NCI-H460 (cell line): ENCODE data around the gene NRXN3. TPM values are rescaled to one million over a fixed set of nuclear protein-coding genes. Genes with fewer than 3 reads are reported as not detected.

Experiments used
- DNase-seq: peaks from one replicate; pipeline ENCODE4 v3.0.0-alpha.2; 2016; ENCODE audit warnings: low read depth; ENCODE audit errors: extremely low read depth
- total RNA-seq: library from RNA; depleted of rRNA; stranded (reverse); fragments of >200 nt; shearing (Covaris generic); gene quantifications from 2 replicates; pipeline ENCODE4 v1.2.3, GENCODE V29; 2014

NRXN3 gene
- total RNA-seq, 1 experiment from 2014 or later, result 6.6 TPM

DNA sequence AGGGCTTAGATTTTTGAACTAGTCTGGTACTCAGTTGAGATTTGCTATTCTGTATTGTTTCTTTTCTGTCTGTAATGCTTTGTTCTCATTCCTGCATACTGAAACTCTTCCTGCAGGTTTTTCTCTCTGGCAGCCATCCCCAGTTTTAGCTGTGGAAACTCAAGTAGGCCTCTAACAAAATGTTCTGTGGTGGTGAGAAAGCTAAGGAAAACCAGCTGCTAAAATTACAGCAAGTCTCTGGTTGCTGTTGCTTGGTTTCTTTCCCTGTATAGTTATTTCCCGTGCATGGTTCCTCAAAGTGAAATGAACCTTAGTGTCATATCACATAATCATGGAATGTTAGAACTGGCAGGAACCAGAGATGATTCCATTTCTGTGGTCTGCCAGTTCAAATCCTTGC is 442.5 kb downstream of the NRXN3 start:
- DNase-seq, result no peak

DNA sequence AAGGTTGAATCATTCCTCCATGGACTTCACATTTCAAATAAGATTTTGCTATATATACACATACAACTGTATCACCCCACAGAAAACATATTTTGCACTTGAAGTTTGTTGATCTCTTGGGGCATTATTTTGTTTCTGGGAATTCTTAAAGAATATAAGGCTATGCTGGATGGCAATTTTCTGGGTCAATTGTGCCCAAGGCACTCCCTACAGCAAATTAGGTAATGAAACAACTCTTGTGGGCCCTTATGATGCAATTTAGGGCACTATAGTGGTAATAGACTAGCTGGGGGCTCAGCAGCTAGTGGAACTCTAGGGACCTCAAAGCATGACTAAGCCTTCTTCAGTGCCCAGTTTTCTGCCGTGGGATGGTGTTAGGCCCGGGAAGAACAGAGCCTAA is 444.4 kb downstream of the NRXN3 start:
- DNase-seq, result no peak

DNA sequence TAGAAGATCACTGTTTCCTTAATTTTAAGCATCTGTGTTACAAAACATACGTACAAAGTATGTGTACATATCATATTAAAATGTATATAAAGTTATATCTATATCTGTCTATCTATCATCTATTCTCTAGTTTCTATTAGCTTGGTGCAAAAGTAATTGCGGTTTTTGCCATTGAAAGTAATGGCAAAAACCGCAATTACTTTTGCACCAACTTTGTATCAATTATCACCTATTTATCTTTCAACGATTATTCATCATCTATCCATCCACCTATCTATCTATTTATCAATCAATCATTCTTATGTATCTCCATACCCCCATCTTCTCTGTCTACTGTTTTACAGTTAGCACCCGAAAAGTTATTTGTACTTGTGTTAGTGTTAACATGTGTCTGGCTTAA is 447.6 kb downstream of the NRXN3 start:
- DNase-seq, result no peak

DNA sequence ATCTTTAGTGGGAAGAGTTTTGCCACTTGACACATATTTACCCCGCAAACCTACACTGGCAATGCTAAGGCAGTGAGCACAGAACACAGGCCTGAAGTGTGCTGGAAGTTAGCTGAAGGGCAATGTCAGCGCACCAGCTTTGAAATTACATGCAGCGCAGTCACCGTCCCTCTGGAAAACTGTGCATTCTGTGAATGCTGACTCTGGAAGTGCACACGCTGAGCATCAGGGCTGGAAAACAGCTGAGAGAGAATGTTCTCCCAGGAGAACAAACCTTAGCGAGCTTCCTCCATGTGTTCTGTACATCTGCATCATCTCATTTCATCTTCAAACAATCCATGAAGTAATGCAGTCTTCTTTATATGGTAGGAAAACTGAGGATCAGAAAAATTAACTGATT is 448.2 kb downstream of the NRXN3 start:
- DNase-seq, result no peak

DNA sequence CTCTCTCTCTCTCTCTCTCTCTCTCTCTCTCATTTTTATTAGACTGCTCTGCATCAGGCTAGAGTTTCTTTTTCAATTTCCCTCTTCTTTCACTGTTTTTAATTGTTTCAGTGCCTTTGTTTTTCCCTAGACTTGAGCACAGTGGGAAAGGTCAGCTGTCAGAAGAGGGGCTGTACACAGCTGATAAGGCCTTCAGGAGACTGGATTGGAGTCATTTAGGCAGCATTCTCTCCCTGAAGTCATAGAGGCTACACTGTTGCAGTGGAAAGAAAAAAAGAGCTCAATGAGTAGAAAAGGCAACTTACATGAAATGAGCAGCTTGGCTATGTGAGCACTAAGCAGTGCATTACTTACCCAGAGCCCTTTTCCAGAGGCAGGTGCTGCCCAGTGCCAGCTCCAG is 456.9 kb downstream of the NRXN3 start:
- no peak for DNase-seq

DNA sequence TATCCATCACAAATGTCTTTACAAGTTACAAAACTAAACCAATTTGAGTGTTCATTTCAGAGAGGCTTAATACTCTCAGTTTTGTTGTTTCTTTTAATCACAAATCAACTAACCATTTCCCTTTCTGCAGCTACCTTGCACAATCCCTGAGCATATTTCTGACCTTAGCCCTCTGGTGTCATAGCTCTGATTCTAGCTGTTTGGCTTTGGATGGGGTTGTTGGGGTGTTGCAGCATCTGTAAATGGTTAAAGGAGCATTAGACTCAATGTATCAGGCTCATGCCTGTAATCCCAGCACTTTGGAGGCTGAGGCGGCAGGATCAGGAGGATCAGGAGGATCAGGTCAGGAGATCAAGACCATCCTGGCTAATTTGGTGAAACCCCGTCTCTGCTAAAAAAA is 461.4 kb downstream of the NRXN3 start:
- DNase-seq, result no peak

DNA sequence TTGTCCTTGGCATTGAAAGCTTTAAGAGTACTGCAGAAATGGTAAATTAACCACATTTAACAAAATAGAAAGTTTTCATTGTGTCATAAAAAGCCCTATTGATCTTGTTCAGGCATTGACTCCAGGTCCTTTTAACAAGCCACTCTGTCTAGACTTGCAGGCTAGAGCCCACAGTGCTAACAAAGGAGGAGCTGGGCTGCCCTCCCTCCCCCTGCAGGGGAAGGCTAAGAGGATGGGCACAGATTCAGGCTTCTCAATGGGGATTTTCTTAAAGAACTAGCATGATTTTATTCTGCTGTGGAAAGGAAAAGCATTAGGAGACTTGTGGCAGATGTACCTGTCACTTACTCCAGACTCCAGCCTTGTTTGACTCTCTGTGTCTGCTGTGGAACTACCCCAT is 463.6 kb downstream of the NRXN3 start:
- no peak for DNase-seq

DNA sequence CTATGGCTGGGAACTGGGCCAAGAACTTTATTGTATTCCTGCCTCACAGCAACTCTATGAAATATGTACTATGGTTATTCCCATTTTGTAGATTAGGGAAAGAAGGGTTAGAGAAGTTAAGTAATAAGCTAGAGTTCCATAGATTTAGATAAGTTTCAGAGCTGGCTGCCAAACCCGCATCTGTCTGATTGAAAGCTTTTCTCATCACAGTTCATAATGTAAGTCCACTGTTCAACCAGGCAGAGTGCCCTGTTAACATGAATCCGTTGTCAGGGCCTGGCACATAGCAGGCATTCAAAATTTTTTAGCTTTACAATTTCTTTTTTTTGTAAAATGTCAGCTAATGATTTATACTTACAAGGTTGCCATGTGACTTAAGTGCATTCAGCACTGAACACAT is 467.3 kb downstream of the NRXN3 start:
- DNase-seq, result no peak

DNA sequence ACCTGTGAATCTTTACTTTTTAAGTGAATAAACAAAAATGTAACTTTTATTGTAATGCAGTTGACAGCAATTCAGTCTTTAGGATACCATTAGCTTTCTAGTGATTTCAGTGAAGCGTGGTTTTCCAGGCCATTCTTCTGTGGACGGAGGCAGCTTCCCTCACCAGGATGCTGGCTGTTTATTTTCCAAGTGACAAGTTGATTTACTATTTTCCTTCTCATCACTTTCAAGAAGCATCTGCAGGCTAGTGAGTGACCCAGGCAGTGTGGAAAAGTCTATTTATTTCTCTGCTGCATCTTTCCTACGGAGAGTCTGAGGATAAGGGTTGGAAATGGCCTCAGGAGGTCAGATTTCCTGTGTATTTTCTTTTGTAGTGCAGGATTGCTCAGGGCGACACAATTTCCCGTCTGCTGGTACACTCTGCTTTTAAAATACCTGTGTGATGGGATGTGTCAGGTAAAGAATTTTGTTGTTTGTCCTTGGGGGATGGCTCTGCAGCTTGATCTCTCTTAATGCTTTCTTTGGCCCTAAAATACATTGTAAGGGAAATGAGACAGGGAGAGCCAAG is 467.8 kb downstream of the NRXN3 start:
- DNase-seq, result no peak

DNA sequence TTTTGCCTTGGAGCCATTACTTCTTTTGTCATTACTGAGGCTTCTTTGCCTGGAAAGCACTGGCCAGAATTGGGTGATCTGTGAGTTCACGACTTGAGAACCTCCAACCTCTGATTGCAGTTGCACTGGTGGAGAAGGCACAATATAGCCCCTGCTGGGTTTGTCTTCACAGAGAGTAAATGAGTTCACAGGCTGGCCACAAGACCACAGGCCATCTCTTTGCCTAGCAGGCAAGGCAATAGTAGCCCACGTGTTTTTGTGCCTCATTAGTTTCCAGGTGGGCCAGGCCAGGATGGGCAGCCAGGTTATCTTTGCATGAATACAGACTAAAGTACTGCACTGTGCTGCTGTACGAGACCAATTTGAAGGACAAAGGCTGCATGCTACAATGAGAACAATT is 468.8 kb downstream of the NRXN3 start:
- no peak for DNase-seq

DNA sequence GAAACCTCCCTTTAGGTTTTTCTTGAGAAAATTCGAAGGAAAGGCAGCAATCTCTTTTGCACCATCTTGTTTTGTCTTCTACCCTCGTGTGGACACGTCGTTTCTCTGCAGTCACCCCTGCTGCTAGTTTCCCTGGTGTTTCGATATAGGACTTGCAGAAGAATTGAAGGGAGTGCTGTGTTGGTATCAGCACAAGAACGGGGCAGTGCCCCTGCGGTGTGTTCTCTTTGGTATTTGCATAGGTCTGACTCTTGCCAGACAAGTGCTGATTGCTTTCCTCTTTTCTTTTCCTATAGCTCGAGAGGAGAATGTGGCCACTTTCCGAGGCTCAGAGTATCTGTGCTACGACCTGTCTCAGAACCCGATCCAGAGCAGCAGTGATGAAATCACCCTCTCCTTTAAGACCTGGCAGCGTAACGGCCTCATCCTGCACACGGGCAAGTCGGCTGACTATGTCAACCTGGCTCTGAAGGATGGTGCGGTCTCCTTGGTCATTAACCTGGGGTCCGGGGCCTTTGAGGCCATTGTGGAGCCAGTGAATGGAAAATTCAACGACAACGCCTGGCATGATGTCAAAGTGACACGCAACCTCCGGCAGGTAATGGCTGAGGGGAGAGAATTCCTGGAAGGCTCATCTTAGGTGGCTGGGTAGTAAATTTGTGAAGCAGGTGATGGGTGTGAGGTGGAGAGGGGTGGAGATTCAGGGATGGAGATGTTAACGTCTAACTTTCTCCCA is 474.8 kb downstream of the NRXN3 start:
- no peak for DNase-seq

DNA sequence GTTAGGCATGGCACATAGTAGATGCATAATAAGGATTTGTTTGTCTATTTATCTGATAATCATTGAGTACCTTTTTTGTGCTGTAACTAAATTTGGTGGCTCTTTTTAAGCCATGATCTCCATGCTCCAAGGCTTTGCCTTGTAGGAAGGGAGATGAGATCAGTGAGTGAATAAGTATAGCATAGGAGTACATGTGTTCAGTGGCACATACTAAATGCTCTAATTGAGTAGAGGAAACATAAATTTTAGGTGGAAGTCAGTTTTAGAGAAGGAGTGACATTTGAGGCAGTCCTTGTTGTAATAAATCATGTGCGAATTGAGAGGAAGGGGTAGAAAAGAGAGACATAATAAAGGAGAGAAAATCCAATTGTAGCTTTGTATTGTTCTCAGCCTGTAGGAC is 482.6 kb downstream of the NRXN3 start:
- no peak for DNase-seq

DNA sequence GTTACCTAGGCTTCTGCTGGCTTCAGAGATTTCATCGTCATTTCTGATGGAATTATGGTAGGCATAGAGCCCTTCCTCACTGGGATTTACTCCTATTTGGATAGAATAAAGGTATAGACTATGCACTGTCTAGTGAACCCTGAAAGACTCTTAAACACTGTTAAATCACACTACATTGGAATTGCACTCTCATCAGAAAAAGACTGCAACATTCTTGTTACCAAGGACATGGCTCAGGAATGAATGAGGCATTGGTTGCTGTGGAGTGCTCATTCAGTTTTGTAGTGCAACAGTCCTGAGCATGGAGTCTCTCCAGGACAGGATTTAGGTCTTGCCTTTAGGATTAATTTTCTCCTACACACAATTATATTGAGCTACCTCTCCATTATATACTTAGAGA is 483.0 kb downstream of the NRXN3 start:
- DNase-seq, result no peak

DNA sequence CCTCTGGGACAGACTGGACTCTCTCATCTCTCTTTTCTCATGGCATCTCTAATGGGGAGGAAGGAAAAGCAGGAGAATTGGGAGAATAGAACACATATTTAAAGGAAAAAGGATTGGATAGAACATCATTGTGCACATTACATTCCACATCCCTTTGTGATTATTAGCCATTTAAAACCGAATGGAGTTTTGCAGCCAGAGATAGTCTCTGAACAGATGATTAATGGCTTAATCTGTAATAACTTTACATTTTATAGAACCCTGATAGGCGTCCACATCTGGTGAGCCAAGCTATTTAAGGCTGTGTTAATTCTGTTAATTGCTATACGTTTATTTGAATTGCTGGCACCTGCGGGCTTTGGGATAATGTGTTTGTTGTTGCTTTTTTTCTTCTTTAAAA is 487.3 kb downstream of the NRXN3 start:
- DNase-seq, result no peak

DNA sequence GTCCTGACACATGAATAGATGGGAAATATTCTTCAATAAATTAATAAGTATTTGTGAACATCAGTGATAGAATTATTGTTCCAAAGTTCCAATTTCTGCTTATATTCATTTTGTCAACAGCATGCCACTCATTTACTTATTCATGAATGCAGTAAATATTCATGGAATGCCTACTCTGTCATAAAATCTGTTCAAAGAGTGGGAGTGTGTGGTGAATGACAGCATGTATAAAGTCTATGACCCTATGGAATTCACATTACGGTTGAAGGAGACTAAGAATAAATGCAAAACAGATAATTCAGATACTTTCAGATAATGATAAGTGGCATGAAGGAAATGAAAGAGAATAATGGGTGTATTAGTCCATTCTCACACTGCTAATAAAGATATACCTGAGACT is 494.7 kb downstream of the NRXN3 start:
- no peak for DNase-seq

DNA sequence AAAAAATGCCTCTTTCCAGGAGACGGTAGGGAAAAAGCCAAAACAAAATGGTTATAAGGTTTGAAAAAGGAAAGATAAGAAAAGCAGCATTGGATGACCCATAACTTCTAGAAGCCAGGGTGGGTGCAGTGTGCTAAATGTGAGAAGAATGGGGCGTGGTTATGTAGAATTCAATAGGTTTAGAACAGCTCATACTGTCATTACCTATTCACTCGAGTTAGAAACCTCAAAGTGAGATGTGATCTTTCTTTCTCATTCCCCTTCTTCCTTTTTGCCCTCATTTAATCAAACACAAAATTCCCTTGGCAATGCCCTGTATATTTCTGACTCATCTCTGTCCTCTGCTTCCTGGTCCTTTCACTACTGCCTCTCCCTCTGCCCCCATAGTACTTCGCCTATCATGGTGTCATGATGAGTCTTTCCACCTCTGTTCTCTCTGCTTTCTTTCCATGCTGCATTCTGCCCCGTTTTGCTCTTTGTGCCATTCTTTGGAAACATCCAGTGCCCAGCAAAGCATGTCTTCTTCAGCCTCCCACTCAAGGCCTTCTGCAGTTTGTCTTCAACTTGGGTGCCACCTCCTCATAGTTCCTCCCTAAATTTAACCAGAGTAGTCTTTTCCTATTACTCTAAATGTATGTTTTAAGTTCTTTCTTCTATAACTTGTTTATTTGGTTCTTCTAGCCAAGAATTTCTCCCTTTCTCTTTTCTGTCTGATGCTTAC is 496.3 kb downstream of the NRXN3 start:
- no peak for DNase-seq

DNA sequence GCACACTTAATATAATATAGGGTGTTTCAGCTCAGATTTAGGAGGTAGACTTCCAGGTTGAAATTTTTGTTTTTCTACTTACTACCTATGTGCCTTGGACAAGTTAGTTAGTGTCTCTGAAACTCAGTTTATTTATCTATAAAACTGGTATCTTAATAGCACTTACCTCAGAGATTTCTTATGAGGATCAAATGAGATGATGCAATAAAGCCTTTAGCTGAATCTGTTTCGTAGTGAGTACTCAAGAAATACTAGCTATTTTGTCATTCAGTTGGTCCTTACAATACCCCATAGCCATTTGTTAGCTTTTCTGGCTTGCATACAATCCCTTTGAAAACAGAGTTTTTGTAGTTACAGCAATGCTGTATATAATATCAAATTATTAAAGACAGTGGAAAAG is 497.0 kb downstream of the NRXN3 start:
- DNase-seq, result no peak

DNA sequence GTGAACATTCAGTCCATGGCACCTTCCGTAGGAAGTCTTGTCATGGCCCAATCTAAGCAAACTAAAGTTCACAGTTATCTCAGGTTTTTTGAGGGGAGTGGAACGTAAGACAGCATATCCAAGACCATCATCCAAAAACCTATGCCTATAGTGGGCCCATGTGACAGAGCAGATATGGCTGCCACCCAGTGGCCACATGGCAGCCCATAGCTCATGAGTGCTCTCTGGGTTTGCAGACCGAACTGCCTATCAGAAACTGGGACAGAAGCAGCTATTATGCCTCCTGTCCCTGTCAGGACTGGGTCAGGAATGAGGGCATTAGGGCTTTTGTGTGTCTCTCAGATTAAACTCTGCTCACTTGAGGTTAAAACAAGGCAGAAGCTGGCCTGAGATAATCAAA is 503.7 kb downstream of the NRXN3 start:
- no peak for DNase-seq

DNA sequence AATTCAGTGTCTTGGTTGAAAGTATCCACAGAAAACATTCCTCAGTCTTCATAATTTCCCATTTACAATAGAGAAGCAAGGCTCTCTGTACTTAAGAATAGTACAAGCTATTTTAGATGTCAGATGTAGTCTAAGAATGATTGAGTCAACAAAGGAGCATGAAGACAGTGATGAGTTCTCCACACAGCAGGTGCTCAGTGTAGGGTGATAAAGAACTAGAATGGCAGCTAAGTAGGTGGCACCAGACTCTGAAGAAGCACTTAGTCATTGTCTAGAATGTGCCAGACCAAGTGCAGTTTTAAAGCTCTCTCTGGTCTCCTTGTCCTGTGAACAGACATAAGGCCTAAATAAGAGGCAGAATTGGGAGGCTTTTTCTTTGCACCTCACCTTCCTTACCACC is 504.6 kb downstream of the NRXN3 start:
- DNase-seq, result no peak

DNA sequence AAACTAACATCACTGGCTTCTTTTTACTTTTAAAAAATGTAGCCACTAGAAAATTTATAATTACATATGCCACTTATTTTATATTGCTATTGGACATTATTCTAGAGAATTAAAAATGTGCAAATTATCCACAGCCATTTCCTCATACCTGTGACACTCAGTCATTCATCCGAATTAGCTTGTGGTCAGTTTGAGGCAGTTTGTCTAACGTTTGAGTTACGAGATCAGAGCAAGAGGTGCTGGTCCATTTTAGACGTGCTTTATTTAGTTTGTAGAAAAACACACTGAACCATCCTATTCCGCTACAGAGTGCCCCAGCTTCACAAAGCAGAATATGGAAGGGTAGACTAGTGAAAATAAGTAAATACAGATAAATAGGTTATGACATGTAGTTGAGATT is 513.0 kb downstream of the NRXN3 start:
- DNase-seq, result no peak

DNA sequence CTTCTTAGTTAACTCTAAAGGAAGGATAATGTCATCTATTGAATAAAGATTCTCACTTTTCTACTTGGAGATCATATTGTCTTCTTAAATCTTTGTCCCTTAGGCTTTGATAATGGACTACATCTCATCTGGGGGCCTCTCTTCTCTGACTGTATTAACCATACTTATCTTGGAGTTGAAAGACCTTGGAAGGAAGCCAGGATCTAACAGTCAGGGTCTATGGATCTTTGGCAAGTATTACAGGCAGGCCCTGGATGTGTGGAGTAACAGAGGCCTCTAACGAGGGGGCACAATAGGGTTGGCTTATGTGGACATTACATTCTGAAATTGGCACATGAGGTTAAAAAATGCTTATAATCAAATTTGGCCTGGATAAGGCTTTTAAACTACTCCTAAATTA is 513.8 kb downstream of the NRXN3 start:
- no peak for DNase-seq

DNA sequence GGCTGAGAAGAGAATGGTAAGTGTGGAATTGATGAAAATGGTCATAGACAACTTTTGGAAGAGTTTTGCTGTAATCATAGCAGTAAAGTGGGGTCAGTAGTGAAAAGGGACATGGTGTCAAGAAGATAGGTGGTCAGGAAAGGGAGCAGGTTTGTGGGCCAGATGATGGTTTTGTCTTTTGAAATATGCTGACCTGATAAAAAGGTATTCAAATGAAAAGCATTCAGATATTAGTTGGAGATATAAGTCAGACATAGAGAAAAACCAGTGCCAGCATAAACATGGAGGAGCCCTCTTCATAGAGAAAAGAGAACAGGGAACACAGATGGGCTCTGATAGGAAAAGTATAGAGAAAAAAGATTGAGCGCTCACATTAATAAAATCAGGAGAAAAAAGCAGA is 518.3 kb downstream of the NRXN3 start:
- DNase-seq, result no peak
